Osteoblast (primary cell): ENCODE data around the gene NDFIP2. TPM values are rescaled to one million over a fixed set of nuclear protein-coding genes. Genes with fewer than 3 reads are reported as not detected.

Source experiments
- DNase-seq: peaks from one replicate; pipeline ENCODE4 v3.0.0; 2011; ENCODE audit warnings: low spot score, mixed read lengths; ENCODE audit not compliant: insufficient read length; ENCODE audit errors: missing footprints
- H2AFZ ChIP-seq: 2 replicates; pipeline ENCODE4 v1.6.0; 2011; ENCODE audit warnings: mild to moderate bottlenecking, low read length
- H3K27ac ChIP-seq: 2 replicates; pipeline ENCODE4 v1.5.1; 2011; ENCODE audit warnings: mild to moderate bottlenecking, low read depth, low read length, moderate library complexity
- H3K27me3 ChIP-seq: 2 replicates; pipeline ENCODE4 v1.6.0; 2012; ENCODE audit warnings: mild to moderate bottlenecking, control low read depth, inconsistent platforms, low read length, moderate library complexity; ENCODE audit not compliant: insufficient read depth
- H3K36me3 ChIP-seq: 2 replicates; pipeline ENCODE4 v1.5.1; 2011; ENCODE audit warnings: mild to moderate bottlenecking, low read length, control low read depth, moderate library complexity; ENCODE audit not compliant: insufficient read depth
- H3K4me1 ChIP-seq: 2 replicates; pipeline ENCODE4 v1.5.1; 2011; ENCODE audit warnings: mild to moderate bottlenecking, low read length, control low read depth, moderate library complexity; ENCODE audit not compliant: insufficient read depth
- H3K4me2 ChIP-seq: 2 replicates; pipeline ENCODE4 v1.6.0; 2011; ENCODE audit warnings: mild to moderate bottlenecking, low read length; ENCODE audit not compliant: insufficient read depth
- H3K4me3 ChIP-seq: fragments of 200-600 bp; sonication (generic); 3 replicates; pipeline ENCODE4 v1.5.1; 2012; ENCODE audit warnings: mild to moderate bottlenecking, low read length, inconsistent platforms; ENCODE audit not compliant: insufficient read depth
- H3K79me2 ChIP-seq: 2 replicates; pipeline ENCODE4 v1.6.0; 2012; ENCODE audit warnings: mild to moderate bottlenecking, low read length, control low read depth, inconsistent platforms; ENCODE audit not compliant: insufficient read depth
- H3K9me3 ChIP-seq: 2 replicates; pipeline ENCODE4 v1.5.1; 2011; ENCODE audit warnings: low read depth, low read length, control low read depth
- H4K20me1 ChIP-seq: 2 replicates; pipeline ENCODE4 v1.6.0; 2012; ENCODE audit warnings: mild to moderate bottlenecking, low read length, control low read depth; ENCODE audit not compliant: insufficient read depth
- total RNA-seq: library from RNA; depleted of rRNA; stranded (reverse); fragments of >200 nt; gene quantifications from 2 replicates; pipeline ENCODE4 v1.2.3, GENCODE V29; 2012
- TF ChIP-seq, protein P1 (sequence below): IDR thresholded peaks from 2 replicates; pipeline ENCODE4 v1.5.1; 2011; ENCODE audit warnings: mild to moderate bottlenecking, low read depth, low read length, moderate library complexity; ENCODE audit errors: extremely low read depth

Gene NDFIP2
- total RNA-seq, 1 donor: 56.5 TPM

- H3K27me3 ChIP-seq: no peaks in the 10 kb centered on the region
Observed at GRCh38 chr13:79469608-79470007, 11.3 kb upstream of the NDFIP2 start.

GRCh38 chr13:79470666-79471065 lies 10.3 kb upstream of the NDFIP2 start:
- Histone ChIP-seq H3K27ac (no peak overlapping the region), H3K79me2 (no peaks in the 10 kb centered on the region), H3K27me3 (no peaks in the 10 kb centered on the region), H3K4me2 (no peak overlapping the region), H3K36me3 (no peaks in the 10 kb centered on the region), H3K4me3 (no peak overlapping the region), H3K9me3 (no peaks in the 10 kb centered on the region), H3K4me1 (no peaks in the 10 kb centered on the region), H2AFZ (no peak overlapping the region), H4K20me1 (no peaks in the 10 kb centered on the region)
- TF ChIP-seq, protein P1, sequence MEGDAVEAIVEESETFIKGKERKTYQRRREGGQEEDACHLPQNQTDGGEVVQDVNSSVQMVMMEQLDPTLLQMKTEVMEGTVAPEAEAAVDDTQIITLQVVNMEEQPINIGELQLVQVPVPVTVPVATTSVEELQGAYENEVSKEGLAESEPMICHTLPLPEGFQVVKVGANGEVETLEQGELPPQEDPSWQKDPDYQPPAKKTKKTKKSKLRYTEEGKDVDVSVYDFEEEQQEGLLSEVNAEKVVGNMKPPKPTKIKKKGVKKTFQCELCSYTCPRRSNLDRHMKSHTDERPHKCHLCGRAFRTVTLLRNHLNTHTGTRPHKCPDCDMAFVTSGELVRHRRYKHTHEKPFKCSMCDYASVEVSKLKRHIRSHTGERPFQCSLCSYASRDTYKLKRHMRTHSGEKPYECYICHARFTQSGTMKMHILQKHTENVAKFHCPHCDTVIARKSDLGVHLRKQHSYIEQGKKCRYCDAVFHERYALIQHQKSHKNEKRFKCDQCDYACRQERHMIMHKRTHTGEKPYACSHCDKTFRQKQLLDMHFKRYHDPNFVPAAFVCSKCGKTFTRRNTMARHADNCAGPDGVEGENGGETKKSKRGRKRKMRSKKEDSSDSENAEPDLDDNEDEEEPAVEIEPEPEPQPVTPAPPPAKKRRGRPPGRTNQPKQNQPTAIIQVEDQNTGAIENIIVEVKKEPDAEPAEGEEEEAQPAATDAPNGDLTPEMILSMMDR: no peak
- no peak for DNase-seq

More at GRCh38 chr13:79469608-79470007, 11.3 kb upstream of the NDFIP2 start:
- no peaks in the 10 kb centered on the region for H3K4me1 ChIP-seq
- no peak for DNase-seq
- no peak overlapping the region for H3K27ac ChIP-seq
- no peaks in the 10 kb centered on the region for H3K36me3 ChIP-seq
- H3K4me3 ChIP-seq: no peak overlapping the region
- TF ChIP-seq, protein P1: no peak
- no peaks in the 10 kb centered on the region for H3K9me3 ChIP-seq
- no peaks in the 10 kb centered on the region for H4K20me1 ChIP-seq
- no peaks in the 10 kb centered on the region for H3K79me2 ChIP-seq
- H2AFZ ChIP-seq: no peak overlapping the region
- no peak overlapping the region for H3K4me2 ChIP-seq

GRCh38 chr13:79475569-79475968 lies 5.4 kb upstream of the NDFIP2 start:
- peaks cover 10% of the 10 kb centered on the region for H3K27me3 ChIP-seq
- H4K20me1 ChIP-seq: no peaks in the 10 kb centered on the region
- no peak overlapping the region for H3K4me3 ChIP-seq
- H3K4me2 ChIP-seq: no peak overlapping the region
- no peaks in the 10 kb centered on the region for H3K9me3 ChIP-seq
- H3K4me1 ChIP-seq: no peaks in the 10 kb centered on the region
- H3K79me2 ChIP-seq: no peaks in the 10 kb centered on the region
- no peak overlapping the region for H2AFZ ChIP-seq
- no peak overlapping the region for H3K27ac ChIP-seq
- no peak for DNase-seq
- H3K36me3 ChIP-seq: no peaks in the 10 kb centered on the region
- TF ChIP-seq, protein P1: no peak

- Histone ChIP-seq H4K20me1 (no peaks in the 10 kb centered on the region), H3K27me3 (peaks cover 10% of the 10 kb centered on the region), H3K9me3 (no peaks in the 10 kb centered on the region), H3K4me3 (no peak overlapping the region), H3K4me2 (no peak overlapping the region), H3K36me3 (no peaks in the 10 kb centered on the region), H3K79me2 (peaks cover 15% of the 10 kb centered on the region), H3K27ac (no peak overlapping the region), H3K4me1 (peaks cover 9% of the 10 kb centered on the region), H2AFZ (no peak overlapping the region)
- TF ChIP-seq, protein P1: no peak
- no peak for DNase-seq
Observed at GRCh38 chr13:79477968-79478367, 3.0 kb upstream of the NDFIP2 start.
